ENCODE results near the gene TCP1. TPM values are rescaled to one million over a fixed set of nuclear protein-coding genes. Genes with fewer than 3 reads are reported as not detected.
A peak's percentile ranks its signal among the peaks of the same experiment; 100 is the strongest.

The TCP1 gene
- total and polyA plus RNA-seq, 2 of the 13 experiments (the other 11 are each of a cell fraction or from before 2014, with no cell fraction given): 116 to 553 TPM

DNA sequence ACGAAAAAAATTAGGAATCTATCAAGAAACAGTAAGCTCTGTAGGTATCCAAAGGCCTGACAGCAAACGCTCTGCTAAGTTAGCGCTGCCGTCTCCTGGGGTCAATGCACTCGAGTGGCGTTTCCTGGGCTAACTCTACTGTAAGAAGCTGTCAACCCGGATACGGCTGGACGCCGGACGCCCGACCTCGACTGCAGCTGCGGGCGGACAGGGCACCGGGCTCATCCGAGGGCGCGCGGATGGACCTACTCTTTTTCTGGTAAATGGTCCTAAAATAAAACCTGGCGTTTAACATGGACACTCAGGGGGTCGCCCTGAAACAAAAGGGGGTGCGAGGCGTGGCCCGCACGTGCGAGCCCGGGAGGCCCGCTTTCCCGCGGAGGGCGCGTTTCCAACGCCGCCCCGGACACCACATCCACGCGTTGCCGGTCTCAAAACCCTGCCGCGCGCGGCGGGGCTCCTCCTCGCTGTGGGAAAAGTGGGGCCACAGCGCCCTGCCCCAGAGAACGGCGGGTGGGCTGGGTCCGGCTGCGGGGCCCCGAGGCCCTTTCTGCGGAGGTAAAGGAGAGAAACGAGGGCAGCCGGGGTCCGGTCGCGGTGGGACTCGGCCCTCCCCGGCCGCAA is 537 bp downstream of the TCP1 start (continued):
- TF ChIP-seq, protein P1, sequence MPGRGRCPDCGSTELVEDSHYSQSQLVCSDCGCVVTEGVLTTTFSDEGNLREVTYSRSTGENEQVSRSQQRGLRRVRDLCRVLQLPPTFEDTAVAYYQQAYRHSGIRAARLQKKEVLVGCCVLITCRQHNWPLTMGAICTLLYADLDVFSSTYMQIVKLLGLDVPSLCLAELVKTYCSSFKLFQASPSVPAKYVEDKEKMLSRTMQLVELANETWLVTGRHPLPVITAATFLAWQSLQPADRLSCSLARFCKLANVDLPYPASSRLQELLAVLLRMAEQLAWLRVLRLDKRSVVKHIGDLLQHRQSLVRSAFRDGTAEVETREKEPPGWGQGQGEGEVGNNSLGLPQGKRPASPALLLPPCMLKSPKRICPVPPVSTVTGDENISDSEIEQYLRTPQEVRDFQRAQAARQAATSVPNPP (CRISPR knock-in tag; IDR thresholded peaks at IDR 0.05): no peak
- TF ChIP-seq, protein P2, sequence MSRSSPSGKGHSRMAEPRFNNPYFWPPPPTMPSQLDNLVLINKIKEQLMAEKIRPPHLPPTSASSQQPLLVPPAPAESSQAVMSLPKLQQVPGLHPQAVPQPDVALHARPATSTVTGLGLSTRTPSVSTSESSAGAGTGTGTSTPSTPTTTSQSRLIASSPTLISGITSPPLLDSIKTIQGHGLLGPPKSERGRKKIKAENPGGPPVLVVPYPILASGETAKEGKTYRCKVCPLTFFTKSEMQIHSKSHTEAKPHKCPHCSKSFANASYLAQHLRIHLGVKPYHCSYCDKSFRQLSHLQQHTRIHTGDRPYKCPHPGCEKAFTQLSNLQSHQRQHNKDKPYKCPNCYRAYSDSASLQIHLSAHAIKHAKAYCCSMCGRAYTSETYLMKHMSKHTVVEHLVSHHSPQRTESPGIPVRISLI (CRISPR knock-in tag; IDR thresholded peaks at IDR 0.05; ENCODE audit: borderline replicate concordance): no peak
- TF ChIP-seq SATB2 (CRISPR knock-in tag; IDR thresholded peaks at IDR 0.05) (no peak; the same call in 1 of the 2 replicates), ZNF235 (CRISPR knock-in tag; IDR thresholded peaks at IDR 0.05; ENCODE audit: borderline replicate concordance) (peak; percentile 84; the same call in 1 of the 2 replicates), ATRX (CRISPR knock-in tag; IDR thresholded peaks at IDR 0.05; ENCODE audit: borderline replicate concordance) (no peak), LCORL (IDR thresholded peaks at IDR 0.05) (no peak), LCORL (CRISPR knock-in tag; IDR thresholded peaks at IDR 0.05) (no peak), NFKB2 (CRISPR knock-in tag; IDR thresholded peaks at IDR 0.05; ENCODE audit: borderline replicate concordance) (no peak), POLR2G (IDR thresholded peaks at IDR 0.05; ENCODE audit: low read depth, low read length) (no peak), CBX2 (IDR thresholded peaks at IDR 0.05; ENCODE audit: low read depth, low read length) (no peak), CBX2 (CRISPR knock-in tag; IDR thresholded peaks at IDR 0.05; ENCODE audit: low read depth) (no peak), ZNF382 (CRISPR knock-in tag; IDR thresholded peaks at IDR 0.05; ENCODE audit: borderline replicate concordance) (no peak), MTF1 (CRISPR knock-in tag; IDR thresholded peaks at IDR 0.05) (no peak), ARNTL (CRISPR knock-in tag; IDR thresholded peaks at IDR 0.05) (peak; percentile 3; the same call in 1 of the 2 replicates)
- TF ChIP-seq, protein P3, sequence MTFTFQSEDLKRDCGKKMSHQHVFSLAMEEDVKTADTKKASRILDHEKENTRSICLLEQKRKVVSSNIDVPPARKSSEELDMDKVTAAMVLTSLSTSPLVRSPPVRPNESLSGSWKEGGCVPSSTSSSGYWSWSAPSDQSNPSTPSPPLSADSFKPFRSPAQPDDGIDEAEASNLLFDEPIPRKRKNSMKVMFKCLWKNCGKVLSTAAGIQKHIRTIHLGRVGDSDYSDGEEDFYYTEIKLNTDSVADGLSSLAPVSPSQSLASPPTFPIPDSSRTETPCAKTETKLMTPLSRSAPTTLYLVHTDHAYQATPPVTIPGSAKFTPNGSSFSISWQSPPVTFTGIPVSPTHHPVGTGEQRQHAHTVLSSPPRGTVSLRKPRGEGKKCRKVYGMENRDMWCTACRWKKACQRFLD (CRISPR knock-in tag; IDR thresholded peaks at IDR 0.05; ENCODE audit: borderline replicate concordance): no peak
- TF ChIP-seq, protein P4, sequence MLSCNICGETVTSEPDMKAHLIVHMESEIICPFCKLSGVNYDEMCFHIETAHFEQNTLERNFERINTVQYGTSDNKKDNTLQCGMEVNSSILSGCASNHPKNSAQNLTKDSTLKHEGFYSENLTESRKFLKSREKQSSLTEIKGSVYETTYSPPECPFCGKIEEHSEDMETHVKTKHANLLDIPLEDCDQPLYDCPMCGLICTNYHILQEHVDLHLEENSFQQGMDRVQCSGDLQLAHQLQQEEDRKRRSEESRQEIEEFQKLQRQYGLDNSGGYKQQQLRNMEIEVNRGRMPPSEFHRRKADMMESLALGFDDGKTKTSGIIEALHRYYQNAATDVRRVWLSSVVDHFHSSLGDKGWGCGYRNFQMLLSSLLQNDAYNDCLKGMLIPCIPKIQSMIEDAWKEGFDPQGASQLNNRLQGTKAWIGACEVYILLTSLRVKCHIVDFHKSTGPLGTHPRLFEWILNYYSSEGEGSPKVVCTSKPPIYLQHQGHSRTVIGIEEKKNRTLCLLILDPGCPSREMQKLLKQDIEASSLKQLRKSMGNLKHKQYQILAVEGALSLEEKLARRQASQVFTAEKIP (CRISPR knock-in tag; IDR thresholded peaks at IDR 0.05; ENCODE audit: borderline replicate concordance): 0 out of 2 replicates have a peak, but pooled peaks have one; percentile 88
- TF ChIP-seq, protein P5, sequence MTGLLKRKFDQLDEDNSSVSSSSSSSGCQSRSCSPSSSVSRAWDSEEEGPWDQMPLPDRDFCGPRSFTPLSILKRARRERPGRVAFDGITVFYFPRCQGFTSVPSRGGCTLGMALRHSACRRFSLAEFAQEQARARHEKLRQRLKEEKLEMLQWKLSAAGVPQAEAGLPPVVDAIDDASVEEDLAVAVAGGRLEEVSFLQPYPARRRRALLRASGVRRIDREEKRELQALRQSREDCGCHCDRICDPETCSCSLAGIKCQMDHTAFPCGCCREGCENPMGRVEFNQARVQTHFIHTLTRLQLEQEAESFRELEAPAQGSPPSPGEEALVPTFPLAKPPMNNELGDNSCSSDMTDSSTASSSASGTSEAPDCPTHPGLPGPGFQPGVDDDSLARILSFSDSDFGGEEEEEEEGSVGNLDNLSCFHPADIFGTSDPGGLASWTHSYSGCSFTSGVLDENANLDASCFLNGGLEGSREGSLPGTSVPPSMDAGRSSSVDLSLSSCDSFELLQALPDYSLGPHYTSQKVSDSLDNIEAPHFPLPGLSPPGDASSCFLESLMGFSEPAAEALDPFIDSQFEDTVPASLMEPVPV (CRISPR knock-in tag; IDR thresholded peaks at IDR 0.05): no peak
- TF ChIP-seq, protein P6, sequence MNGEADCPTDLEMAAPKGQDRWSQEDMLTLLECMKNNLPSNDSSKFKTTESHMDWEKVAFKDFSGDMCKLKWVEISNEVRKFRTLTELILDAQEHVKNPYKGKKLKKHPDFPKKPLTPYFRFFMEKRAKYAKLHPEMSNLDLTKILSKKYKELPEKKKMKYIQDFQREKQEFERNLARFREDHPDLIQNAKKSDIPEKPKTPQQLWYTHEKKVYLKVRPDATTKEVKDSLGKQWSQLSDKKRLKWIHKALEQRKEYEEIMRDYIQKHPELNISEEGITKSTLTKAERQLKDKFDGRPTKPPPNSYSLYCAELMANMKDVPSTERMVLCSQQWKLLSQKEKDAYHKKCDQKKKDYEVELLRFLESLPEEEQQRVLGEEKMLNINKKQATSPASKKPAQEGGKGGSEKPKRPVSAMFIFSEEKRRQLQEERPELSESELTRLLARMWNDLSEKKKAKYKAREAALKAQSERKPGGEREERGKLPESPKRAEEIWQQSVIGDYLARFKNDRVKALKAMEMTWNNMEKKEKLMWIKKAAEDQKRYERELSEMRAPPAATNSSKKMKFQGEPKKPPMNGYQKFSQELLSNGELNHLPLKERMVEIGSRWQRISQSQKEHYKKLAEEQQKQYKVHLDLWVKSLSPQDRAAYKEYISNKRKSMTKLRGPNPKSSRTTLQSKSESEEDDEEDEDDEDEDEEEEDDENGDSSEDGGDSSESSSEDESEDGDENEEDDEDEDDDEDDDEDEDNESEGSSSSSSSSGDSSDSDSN (CRISPR knock-in tag; IDR thresholded peaks at IDR 0.05): peak; percentile 47; the same call in 1 of the 2 replicates
- TF ChIP-seq, protein P7, sequence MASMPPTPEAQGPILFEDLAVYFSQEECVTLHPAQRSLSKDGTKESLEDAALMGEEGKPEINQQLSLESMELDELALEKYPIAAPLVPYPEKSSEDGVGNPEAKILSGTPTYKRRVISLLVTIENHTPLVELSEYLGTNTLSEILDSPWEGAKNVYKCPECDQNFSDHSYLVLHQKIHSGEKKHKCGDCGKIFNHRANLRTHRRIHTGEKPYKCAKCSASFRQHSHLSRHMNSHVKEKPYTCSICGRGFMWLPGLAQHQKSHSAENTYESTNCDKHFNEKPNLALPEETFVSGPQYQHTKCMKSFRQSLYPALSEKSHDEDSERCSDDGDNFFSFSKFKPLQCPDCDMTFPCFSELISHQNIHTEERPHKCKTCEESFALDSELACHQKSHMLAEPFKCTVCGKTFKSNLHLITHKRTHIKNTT (CRISPR knock-in tag; IDR thresholded peaks at IDR 0.05): no peak

All from HepG2 (cell line).